HepG2 (cell line): ENCODE measurements around the gene C2orf92. TPM values are rescaled to one million over a fixed set of nuclear protein-coding genes. Genes with fewer than 3 reads are reported as not detected.

Source experiments
- BRCA1 ChIP-seq: sonication (generic); formaldehyde crosslinking; IDR thresholded peaks from 2 replicates; pipeline ENCODE4 v1.4.0; 2020; ENCODE audit warnings: missing genetic modification reagents
- CENPX ChIP-seq: sonication (generic); formaldehyde crosslinking; IDR thresholded peaks from 2 replicates; pipeline ENCODE4 v1.9.0; 2021; ENCODE audit warnings: mild to moderate bottlenecking, missing genetic modification reagents, moderate library complexity
- ETV5 ChIP-seq: IDR thresholded peaks from 2 replicates; pipeline ENCODE4 v1.6.1; 2018; ENCODE audit warnings: missing biosample characterization, missing genetic modification reagents, inconsistent platforms, borderline replicate concordance
- HIC2 ChIP-seq: sonication (generic); formaldehyde crosslinking; IDR thresholded peaks from 2 replicates; pipeline ENCODE4 v1.9.0; 2022; ENCODE audit warnings: low read depth, missing genetic modification reagents
- HNRNPK ChIP-seq: fragments of 200-400 bp; formaldehyde crosslinking; IDR thresholded peaks from 2 replicates; pipeline ENCODE4 v1.6.1; 2018; ENCODE audit warnings: low read length, low read depth, moderate library complexity, mild to moderate bottlenecking; ENCODE audit not compliant: poor library complexity, severe bottlenecking
- LRRFIP1 ChIP-seq: sonication (generic); formaldehyde crosslinking; conservative IDR thresholded peaks from 2 replicates; pipeline ENCODE4 v1.4.0; 2020; ENCODE audit warnings: missing genetic modification reagents
- MAFK ChIP-seq, 2 experiments: IDR thresholded peaks in 1 of 2; conservative IDR thresholded peaks in 1 of 2; 2 replicates each; pipeline ENCODE4 v1.6.1; 2011; ENCODE audit warnings: improper control_type of control experiment in 2 of 2, low read length in 2 of 2
- MEF2D ChIP-seq: sonication (generic); formaldehyde crosslinking; IDR thresholded peaks from 2 replicates; pipeline ENCODE4 v1.5.1; 2020; ENCODE audit warnings: mild to moderate bottlenecking, missing genetic modification reagents
- MTF1 ChIP-seq: sonication (generic); formaldehyde crosslinking; IDR thresholded peaks from 2 replicates; pipeline ENCODE4 v1.5.0; 2020; ENCODE audit warnings: missing genetic modification reagents
- SALL1 ChIP-seq: sonication (generic); formaldehyde crosslinking; IDR thresholded peaks from 2 replicates; pipeline ENCODE4 v1.8.0; 2022; ENCODE audit warnings: mild to moderate bottlenecking, missing genetic modification reagents
- SIN3B ChIP-seq: fragments of 150-350 bp; IDR thresholded peaks from 2 replicates; pipeline ENCODE4 v1.6.1; 2014; ENCODE audit warnings: low read length
- SKI ChIP-seq: fragments of 450-650 bp; IDR thresholded peaks from one replicate; pipeline ENCODE4 v1.6.1; 2018; ENCODE audit warnings: mild to moderate bottlenecking; ENCODE audit not compliant: partially characterized antibody
- THAP7 ChIP-seq: sonication (generic); formaldehyde crosslinking; IDR thresholded peaks from 2 replicates; pipeline ENCODE4 v1.8.1; 2023; ENCODE audit warnings: mild to moderate bottlenecking, missing genetic modification reagents
- ZBTB10 ChIP-seq: sonication (generic); formaldehyde crosslinking; IDR thresholded peaks from 2 replicates; pipeline ENCODE4 v1.4.0; 2020; ENCODE audit warnings: missing genetic modification reagents, borderline replicate concordance
- ZBTB38 ChIP-seq: sonication (generic); formaldehyde crosslinking; IDR thresholded peaks from 2 replicates; pipeline ENCODE4 v1.5.1; 2020; ENCODE audit warnings: mild to moderate bottlenecking, missing genetic modification reagents
- ZFX ChIP-seq: sonication (generic); formaldehyde crosslinking; IDR thresholded peaks from 2 replicates; pipeline ENCODE4 v1.4.0; 2020; ENCODE audit warnings: mild to moderate bottlenecking, low read depth, missing genetic modification reagents, moderate library complexity
- ZNF235 ChIP-seq: sonication (generic); formaldehyde crosslinking; IDR thresholded peaks from 2 replicates; pipeline ENCODE4 v1.8.1; 2023; ENCODE audit warnings: mild to moderate bottlenecking, missing genetic modification reagents, borderline replicate concordance
- ZNF317 ChIP-seq: sonication (generic); formaldehyde crosslinking; IDR thresholded peaks from 2 replicates; pipeline ENCODE4 v1.5.0; 2020; ENCODE audit warnings: mild to moderate bottlenecking, missing genetic modification reagents
- ZNF644 ChIP-seq: IDR thresholded peaks from 2 replicates; pipeline ENCODE4 v1.6.1; 2016; ENCODE audit warnings: low read depth
- ZNF790 ChIP-seq: sonication (generic); formaldehyde crosslinking; IDR thresholded peaks from 2 replicates; pipeline ENCODE4 v1.8.0; 2022; ENCODE audit warnings: missing genetic modification reagents, mild to moderate bottlenecking, borderline replicate concordance
- ZSCAN29 ChIP-seq: sonication (generic); formaldehyde crosslinking; conservative IDR thresholded peaks from 2 replicates; pipeline ENCODE4 v1.4.0; 2020; ENCODE audit warnings: mild to moderate bottlenecking, missing genetic modification reagents
- polyA plus RNA-seq, 8 experiments: library from polyadenylated mRNA; depleted of rRNA in 3 of 8; stranded (reverse) in 7 of 8; unstranded in 1 of 8; fragments of >200 nt; fragmentation: Illumina TruSeq in 4 of 8; extraction: Trizol in 4 of 8; gene quantifications; 2 replicates each; pipeline versions ENCODE4 v1.2.1 to v1.2.3, GENCODE V29; 2011 to 2016; ENCODE audit warnings: low read depth in 4 of 8, missing spikeins in 1 of 8, mixed read lengths in 1 of 8; ENCODE audit not compliant: insufficient read depth in 1 of 8
- total RNA-seq, 5 experiments: library from RNA; depleted of rRNA; stranded (reverse); fragments of >200 nt; fragmentation: Illumina TruSeq; extraction: Trizol; gene quantifications; 2 replicates each; pipeline ENCODE4 v1.2.3, GENCODE V29; 2016; ENCODE audit warnings: low read depth in 1 of 5
- TF ChIP-seq, protein P1 (sequence below): sonication (generic); formaldehyde crosslinking; IDR thresholded peaks from 2 replicates; pipeline ENCODE4 v1.4.0; 2020; ENCODE audit warnings: mild to moderate bottlenecking, missing genetic modification reagents

Gene C2orf92
- total and polyA plus RNA-seq, 2 of the 13 experiments (the other 11 are each of a cell fraction or from before 2014, with no cell fraction given) = 4.9 to 5.0 TPM

DNA sequence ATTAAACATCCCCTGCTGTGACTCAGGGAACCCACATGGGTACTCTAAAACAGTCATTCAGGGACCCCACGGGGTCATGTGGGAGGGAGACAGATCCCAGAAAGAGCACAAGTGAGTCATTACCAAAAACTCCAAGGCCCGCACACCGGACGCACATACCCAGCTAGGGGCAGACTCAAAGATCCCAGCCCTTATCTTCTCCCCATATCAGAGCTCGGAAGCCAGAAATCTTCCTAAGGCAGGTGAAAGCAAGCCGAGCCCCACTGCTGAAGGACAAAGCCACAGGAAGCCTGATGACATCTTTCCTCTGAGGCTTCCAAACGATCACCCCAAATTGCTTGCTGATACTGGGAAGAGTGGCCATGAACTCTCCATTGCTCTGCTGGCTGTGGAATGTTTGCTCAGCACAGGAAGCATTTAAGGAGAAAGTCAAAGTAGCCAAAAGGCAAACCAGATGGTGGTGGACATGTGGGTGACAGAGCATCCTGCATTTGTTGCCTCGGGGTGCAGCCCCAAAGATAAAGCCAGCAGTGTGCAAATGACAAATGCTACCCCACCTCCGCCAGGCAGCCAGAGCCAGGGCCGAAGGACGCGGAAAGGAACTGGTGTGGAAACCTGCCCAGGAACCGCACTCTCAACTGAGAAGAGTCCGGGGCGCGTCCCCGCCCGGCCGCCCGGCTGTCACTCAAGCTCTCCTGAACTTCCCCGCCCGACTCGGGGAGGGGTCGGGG is 6.5 kb upstream of the C2orf92 start (continued):
- TF ChIP-seq HIC2 (CRISPR knock-in tag) (no peak; the same call in 1 of the 2 replicates), ZNF317 (CRISPR knock-in tag) (no peak), SALL1 (CRISPR knock-in tag) (peak; percentile 26; the same call in 1 of the 2 replicates), MEF2D (CRISPR knock-in tag) (0 out of 2 replicates have a peak, but pooled peaks have one; percentile 38), ZNF235 (CRISPR knock-in tag) (no peak), ZNF790 (CRISPR knock-in tag) (no peak), MAFK (conservative IDR thresholded peaks at IDR 0.05 in 1 of 2, IDR thresholded peaks at IDR 0.05 in 1 of 2; ENCODE audit: low read length in 2 of 2) (no peak), SKI (no peak), ETV5 (no peak; the same call in 1 of the 2 replicates), HNRNPK (no peak), SIN3B (no peak), BRCA1 (no peak), THAP7 (CRISPR knock-in tag) (no peak), MTF1 (CRISPR knock-in tag) (no peak), ZNF644 (peak; percentile 45; the same call in 1 of the 2 replicates), ZSCAN29 (CRISPR knock-in tag) (no peak), CENPX (CRISPR knock-in tag) (no peak), ZBTB38 (CRISPR knock-in tag) (peak; percentile 59), ZBTB10 (peak; percentile 77; the same call in 1 of the 2 replicates), ZFX (CRISPR knock-in tag) (no peak; the same call in 1 of the 2 replicates), LRRFIP1 (CRISPR knock-in tag) (no peak)
- TF ChIP-seq, protein P1, sequence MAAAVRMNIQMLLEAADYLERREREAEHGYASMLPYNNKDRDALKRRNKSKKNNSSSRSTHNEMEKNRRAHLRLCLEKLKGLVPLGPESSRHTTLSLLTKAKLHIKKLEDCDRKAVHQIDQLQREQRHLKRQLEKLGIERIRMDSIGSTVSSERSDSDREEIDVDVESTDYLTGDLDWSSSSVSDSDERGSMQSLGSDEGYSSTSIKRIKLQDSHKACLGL (CRISPR knock-in tag) = no peak
